Esophagus muscularis mucosa (tissue), 3 donors: ENCODE data around the gene ADCY7.

Experiments
- POLR2A ChIP-seq: fragments of 450-650 bp; IDR thresholded peaks from one replicate; pipeline ENCODE4 v1.6.1; 2017; ENCODE audit warnings: antibody characterized with exemption, moderate library complexity, mild to moderate bottlenecking, low read depth
- POLR2AphosphoS5 ChIP-seq, 2 donors: sonication (generic); formaldehyde crosslinking; IDR thresholded peaks; one replicate each; pipeline ENCODE4 v1.6.1; 2017; ENCODE audit warnings: antibody characterized with exemption in 2 of 2
- TF ChIP-seq, protein P1 (sequence below), 3 experiments: fragments of 200-600 bp in 2 of 3; fragments of 450-650 bp in 1 of 3; sonication (generic) in 2 of 3; IDR thresholded peaks; one replicate each; pipeline ENCODE4 v1.5.1; 2017 to 2019; ENCODE audit warnings: antibody characterized with exemption in 3 of 3, mild to moderate bottlenecking in 2 of 3, moderate library complexity in 1 of 3

GRCh38 chr16:50305441-50306061 is 39.2 kb downstream of the ADCY7 start:
- TF ChIP-seq, protein P1, sequence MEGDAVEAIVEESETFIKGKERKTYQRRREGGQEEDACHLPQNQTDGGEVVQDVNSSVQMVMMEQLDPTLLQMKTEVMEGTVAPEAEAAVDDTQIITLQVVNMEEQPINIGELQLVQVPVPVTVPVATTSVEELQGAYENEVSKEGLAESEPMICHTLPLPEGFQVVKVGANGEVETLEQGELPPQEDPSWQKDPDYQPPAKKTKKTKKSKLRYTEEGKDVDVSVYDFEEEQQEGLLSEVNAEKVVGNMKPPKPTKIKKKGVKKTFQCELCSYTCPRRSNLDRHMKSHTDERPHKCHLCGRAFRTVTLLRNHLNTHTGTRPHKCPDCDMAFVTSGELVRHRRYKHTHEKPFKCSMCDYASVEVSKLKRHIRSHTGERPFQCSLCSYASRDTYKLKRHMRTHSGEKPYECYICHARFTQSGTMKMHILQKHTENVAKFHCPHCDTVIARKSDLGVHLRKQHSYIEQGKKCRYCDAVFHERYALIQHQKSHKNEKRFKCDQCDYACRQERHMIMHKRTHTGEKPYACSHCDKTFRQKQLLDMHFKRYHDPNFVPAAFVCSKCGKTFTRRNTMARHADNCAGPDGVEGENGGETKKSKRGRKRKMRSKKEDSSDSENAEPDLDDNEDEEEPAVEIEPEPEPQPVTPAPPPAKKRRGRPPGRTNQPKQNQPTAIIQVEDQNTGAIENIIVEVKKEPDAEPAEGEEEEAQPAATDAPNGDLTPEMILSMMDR (IDR thresholded peaks at IDR 0.05), result no peak
- no peak for TF ChIP-seq POLR2A
- TF ChIP-seq POLR2AphosphoS5 (IDR thresholded peaks at IDR 0.05), result no peak
